ENCODE measurements around the gene MPC1L.

DNA sequence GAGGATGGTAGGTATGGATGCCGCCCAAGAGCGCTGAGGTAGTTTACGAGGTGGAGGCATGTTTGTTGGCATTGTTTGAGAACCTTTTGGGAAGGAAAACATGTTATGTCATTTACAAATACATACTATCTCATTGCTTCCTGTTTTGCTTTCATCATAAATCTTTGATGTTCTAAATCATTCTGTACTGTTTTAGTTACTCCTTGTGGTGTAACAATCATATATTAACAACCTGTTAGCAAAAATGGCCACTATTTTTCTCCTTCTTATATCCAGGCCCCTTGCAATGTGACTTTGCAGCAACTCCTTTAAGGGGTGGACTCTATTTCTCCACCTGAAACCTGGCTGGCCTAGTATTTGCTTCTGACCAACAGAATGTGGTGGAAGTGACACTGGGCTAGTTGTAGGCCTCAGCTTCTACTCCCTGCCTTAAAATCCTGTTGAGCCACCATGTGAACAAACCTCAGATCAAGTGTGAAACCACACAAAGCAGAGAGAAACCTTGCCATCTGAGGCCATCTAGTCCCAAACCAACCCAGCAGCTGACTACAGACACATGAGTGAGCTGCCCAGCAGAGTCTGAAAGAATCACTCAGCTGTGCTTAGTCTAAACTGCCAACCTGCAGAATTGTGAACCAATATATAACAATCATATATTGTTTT lies 40.0 kb downstream of the MPC1L start:
- TF ChIP-seq, protein P1, sequence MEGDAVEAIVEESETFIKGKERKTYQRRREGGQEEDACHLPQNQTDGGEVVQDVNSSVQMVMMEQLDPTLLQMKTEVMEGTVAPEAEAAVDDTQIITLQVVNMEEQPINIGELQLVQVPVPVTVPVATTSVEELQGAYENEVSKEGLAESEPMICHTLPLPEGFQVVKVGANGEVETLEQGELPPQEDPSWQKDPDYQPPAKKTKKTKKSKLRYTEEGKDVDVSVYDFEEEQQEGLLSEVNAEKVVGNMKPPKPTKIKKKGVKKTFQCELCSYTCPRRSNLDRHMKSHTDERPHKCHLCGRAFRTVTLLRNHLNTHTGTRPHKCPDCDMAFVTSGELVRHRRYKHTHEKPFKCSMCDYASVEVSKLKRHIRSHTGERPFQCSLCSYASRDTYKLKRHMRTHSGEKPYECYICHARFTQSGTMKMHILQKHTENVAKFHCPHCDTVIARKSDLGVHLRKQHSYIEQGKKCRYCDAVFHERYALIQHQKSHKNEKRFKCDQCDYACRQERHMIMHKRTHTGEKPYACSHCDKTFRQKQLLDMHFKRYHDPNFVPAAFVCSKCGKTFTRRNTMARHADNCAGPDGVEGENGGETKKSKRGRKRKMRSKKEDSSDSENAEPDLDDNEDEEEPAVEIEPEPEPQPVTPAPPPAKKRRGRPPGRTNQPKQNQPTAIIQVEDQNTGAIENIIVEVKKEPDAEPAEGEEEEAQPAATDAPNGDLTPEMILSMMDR (IDR thresholded peaks at IDR 0.05 in 2 of 3, conservative IDR thresholded peaks at IDR 0.05 in 1 of 3; ENCODE audit: insufficient read depth in 2 of 3, low read depth in 1 of 3, low read length in 3 of 3): no peak
- no peak for TF ChIP-seq YY1 (IDR thresholded peaks at IDR 0.05; ENCODE audit: borderline replicate concordance in 1 of 3, control insufficient read depth in 1 of 3, extremely low read depth in 1 of 3, insufficient read depth in 3 of 3, insufficient read length in 1 of 3, insufficient replicate concordance in 2 of 3, low read depth in 1 of 3, low read length in 2 of 3)
- no peak for TF ChIP-seq ELF4 (CRISPR knock-in tag; IDR thresholded peaks at IDR 0.05)
- no peak for TF ChIP-seq EP300 (IDR thresholded peaks at IDR 0.05; ENCODE audit: low read length)
- no peak for TF ChIP-seq DPF2 (IDR thresholded peaks at IDR 0.05)
- TF ChIP-seq KAT2B (IDR thresholded peaks at IDR 0.05; ENCODE audit: low read depth, low read length): no peak
- TF ChIP-seq POLR2A (conservative IDR thresholded peaks at IDR 0.05): no peak
- TF ChIP-seq, protein P2, sequence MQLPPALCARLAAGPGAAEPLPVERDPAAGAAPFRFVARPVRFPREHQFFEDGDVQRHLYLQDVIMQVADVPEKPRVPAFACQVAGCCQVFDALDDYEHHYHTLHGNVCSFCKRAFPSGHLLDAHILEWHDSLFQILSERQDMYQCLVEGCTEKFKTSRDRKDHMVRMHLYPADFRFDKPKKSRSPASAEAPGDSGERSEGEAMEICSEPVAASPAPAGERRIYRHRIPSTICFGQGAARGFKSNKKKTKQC (CRISPR knock-in tag; IDR thresholded peaks at IDR 0.05): no peak
- no peak for TF ChIP-seq KAT7 (CRISPR knock-in tag; IDR thresholded peaks at IDR 0.05; ENCODE audit: borderline replicate concordance)
- TF ChIP-seq, protein P3, sequence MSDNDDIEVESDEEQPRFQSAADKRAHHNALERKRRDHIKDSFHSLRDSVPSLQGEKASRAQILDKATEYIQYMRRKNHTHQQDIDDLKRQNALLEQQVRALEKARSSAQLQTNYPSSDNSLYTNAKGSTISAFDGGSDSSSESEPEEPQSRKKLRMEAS (CRISPR knock-in tag; IDR thresholded peaks at IDR 0.05): no peak
